GM18861 (cell line): ENCODE results near the gene LEMD2.

Source experiments
- ATAC-seq: cut with Tn5 transposase; IDR thresholded peaks from one replicate; pipeline ENCODE4 v1.9.1; 2021; ENCODE audit not compliant: unreplicated experiment

LEMD2 gene

DNA sequence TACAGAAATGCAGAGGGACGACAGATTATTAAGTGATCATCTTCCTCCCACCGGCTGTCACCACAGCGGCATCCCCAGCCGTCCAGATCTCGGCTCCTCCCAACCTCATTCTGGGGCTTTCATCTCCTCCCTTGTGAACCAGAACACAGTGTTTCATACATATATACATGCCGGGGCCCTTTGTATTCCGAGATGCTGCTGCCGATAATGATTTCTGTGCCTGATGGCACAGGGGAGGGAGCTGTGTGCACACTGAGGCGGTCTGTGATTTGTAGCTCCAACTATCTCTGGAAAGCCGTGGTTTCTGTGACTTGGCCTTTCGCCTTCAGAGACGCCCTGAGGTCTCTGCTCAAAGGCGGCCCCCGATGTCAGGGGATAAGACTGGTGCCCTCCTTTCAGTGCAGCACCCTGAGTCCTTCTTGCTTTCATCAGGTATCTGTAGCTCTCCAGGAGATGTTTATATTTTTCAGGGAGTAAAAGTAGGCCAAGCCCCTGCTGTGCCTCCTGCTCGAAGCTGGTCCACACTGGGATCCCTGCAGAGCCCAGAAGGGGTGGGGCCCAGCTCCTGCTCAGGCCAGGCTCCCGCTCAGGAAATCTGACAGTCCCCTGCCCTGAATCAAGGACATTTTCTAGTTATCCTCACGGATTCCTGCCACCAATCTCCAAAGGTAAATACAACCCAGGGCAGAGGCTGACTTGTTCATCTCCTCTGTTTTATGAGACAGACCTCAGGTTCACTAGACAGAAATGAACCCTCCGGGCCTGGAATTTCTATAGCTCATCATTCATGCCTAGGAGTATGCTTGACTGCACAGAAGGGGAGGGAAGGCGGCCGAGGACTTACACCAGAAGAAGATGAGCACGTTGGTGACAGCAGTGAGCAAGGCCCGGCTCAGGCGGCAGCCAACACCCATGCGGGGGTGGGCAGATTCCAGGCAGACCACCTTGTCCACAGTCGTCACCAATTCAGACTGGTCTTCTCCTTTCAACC lies 11.2 kb downstream of the LEMD2 start:
- no peak for ATAC-seq

DNA sequence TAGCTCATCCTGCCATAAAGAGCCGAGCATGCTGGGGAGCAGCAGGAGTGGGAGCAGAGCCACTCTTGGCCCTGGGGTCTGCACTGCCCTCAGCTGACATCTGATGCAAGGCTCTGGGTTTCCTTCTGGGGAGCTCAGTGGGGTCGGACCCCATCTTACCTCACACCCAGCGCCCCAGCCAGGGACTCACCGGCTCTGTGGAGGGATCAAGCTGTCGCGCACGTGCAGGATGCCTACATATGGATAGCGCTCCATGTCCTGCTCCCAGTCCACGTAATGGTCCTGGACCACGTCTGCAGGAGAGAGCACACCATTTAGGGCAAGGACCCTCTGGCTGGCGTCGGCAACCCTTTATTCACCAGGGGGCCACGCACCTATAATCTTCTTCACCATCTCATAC lies 12.2 kb downstream of the LEMD2 start:
- no peak for ATAC-seq

DNA sequence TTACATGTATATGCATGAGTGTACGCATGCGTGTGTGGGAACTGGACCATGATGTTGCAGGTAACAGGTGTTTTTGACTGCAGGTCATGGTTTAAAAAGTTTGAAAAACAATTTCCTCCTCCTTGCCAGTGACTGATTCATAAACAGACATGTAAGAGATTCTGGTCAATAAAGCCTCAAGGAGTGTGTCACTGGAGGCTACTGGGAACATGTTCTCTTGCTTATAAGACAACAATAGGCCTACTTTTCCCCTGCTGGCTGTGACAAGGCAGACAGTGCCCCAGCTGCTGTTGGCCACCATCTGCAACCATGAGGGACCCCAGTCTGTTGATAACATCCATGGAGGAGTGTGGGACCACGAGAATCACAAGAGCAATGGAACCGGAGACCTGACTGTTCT lies 12.7 kb downstream of the LEMD2 start:
- ATAC-seq = no peak

DNA sequence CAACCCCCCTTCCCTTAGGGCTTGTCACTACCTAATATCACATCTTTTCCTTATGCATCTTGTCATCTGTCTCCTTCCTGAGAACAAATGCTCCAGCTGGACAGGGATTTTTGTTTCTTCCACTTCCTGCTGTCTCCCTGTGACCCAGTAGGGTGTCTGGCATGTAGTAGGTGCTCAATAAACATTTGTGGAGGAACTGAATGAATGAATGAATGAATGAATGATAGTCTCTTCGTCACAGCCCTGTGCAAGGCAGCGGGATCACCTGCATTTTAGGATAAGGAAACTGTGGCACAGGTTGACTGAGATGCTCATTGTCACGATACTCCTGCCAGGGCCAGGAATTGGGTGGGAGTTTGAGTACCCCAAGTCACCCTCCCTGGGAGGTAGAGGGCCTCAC lies 14.2 kb downstream of the LEMD2 start:
- ATAC-seq = no peak

DNA sequence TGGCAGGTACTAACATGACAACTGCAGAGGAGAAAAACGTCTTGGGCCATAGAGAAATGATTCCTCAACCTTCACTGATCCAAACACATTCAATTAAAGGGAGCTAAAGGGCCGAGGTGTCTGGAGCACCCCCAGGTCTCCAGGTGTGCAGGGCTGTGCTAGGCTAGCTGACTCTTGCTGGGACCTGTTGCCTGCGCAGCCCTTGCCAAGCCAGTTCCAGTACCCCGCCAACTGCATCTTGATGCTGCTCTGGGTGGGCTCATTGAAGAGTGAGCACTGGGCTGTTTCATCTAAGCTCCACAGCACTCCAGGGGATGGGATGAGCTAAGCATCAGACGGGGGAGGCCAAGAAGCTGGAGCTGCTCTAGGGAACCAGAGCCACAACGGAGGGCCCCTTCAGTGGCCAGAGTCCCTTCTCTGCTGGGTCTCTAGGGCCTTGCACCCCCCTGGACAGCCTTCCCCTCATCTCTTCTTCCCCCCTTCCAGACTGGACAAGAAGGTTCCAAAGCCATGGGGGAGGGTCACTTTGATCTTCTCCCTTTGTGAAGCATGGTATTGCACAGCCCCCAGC lies 15.9 kb downstream of the LEMD2 start:
- no peak for ATAC-seq

DNA sequence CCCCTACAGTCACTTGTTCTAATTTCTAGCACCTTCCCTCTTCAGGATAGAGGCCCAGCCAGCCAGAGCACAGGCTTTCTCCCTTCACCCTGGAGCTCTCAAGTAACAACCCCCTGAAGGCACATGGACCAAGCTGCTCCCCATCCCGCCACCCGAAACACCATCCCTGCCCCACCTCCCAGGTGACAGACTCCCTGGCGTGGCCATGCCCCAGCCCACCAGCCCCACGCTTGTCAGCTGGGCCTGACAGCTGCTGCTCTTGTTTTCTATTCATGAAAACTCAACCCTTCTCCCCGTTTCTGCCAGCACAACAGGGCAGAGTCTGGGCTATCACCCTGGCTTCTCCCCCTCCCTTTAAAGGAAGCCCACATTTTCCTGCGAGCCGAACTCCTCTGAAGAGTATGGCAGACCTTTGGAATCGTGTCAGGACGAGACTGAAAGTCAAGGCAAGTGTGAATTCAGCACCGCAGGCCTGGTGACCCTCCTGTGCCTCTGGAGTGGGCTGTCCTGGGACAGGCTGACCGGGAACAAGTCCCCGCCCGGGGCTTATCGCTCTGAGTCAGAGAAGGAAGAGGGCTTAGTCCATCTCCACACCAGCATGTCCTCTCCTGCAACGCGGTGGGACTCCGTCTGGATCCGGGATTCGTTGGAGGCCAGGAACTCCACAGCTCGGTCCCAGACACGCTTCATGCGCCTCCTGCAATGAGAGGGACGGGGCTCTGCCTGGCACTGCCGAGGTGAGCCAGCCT lies 16.7 kb downstream of the LEMD2 start:
- no peak for ATAC-seq

DNA sequence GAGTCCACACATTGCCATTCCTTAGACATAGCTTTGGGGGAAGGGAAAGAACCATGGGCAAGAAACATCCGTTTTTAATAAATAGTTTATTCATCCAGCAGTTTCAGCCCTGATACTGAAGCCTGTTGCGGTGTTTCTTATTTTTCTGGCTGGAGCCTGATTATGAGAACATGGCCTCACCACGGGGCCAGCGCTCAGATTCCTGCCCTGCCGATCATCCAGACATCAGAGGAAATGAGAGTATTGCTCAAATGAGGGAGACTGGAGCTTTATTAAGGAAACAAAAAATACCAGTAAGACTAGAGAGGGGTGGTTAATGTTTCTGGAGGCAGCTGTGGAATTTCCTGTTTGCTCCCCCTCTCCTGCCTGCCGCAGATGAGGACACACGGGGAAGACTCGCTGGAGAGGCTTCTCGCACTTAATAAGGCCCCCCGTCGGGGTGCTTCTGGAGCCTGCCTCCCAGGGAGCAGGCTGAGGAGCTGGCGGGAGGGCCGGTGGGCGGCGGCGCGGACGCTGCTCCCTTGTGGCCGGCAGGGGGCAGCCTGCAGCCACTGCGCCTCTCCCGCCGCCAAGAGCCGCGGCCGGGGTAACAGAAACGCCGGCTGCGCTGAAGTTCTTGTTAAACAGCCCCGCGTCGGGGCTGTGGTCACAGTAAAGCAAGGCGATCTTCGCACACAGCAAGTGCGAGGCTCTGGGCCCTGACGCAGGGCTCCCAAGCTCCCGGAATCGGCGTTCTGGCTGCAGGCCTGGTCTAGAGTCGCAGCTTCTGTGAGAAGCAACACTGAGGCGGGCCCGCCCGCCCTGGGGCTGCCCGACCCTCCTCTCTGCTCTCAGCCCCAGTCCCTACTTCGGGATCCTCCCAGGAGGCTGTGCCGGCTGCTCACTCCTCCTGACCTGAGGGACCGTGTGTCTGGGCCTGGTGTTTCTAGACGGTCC lies 17.5 kb downstream of the LEMD2 start:
- ATAC-seq = no peak

DNA sequence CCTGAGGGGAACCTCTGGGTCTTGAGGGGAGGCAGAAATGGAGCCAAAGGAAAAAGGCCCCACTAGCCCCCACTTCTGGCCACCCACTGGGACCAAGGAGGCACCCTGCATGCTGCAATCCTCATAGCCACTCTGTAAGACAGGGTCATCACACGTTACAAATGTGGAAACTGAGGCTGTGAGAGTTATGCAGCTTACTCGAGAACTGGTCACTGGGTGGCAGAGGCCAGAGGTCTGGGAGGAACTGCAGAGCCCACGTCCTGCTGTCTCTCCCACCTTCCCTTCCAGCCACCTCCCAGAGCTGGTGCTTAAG lies 18.1 kb downstream of the LEMD2 start:
- no peak for ATAC-seq

DNA sequence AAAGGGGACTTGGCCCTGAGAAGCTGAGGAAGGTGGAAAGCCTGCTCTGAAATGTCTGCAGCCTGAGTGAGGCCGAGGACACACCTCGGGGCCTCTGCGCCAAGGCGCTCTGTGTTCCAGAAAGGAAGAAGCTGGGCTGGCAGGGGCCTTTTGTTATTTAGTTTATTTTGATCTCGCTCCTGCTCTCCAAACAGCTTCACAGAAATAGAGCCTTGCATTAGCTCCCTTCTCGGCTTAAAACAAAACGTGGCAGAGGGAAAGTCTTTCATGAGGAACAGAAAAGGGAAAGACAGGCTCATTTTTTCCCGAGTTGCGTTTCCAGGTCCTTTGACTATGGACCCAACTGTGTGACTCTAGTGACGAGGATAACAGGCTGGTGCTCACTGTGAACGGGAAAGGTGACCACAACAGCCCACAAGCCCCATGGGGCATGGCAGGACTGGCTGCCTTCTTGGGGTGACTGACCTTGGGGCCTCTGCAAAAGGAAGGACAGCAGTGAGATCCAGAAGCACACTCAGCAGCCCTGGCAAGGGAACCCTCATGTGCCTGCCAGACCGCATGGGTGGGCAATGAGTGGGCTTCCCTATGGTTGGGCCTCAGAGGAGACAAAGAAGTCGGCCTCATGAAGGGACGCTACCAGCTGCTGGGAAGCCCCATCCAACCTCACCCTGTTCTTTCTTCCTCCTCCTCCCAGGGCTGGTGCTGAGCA lies 18.7 kb downstream of the LEMD2 start:
- ATAC-seq = no peak

DNA sequence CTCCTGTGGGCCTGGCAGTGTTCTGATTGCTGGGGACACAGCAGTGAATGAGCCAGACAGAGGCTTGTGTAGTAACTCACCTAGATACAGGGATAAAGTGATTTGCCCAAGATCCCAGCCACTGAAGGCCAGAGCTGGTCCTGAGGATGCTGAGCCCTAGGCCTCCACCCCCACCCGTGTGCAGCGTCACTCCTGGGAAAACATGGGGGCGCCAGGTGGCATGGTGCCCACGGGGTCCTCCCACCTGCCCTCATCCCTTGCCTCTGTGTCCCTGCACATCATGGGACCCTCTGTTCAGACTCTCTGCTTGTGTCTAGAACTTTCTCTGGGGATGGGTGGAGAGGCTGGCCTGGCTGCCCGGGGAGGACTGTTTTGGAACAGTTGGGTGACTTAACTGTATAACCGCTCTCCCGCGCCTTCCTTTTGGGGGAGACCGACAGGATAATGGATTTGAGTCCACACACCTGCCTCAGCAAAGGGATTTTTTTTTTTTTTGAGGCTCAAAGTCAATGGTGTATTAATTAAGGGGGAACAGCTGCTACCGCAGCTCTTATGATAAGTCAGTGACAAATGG lies 19.6 kb downstream of the LEMD2 start:
- no peak for ATAC-seq

DNA sequence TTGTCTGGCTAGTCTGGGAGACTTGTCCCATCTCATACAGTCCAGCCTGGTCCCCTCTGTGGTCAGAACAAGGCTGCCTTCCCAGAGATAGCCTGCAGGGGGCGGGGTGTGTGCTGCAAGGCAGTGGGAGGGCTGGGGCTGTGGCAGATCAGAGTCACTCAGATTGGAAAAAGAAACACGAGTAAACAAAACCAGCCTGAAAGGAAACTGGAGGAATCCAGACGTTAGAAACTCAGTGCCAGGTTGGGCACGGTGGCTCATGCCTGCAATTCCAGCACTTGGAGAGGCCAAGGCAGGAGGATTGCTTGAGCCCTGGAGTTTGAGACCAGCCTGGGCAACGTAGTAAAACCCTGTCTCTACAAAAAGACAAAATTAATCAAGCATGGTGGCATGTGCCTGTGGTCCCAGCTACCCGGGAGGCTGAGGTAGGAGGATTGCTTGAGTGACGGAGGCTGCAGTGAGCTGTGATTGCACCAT lies 20.2 kb downstream of the LEMD2 start:
- no peak for ATAC-seq

DNA sequence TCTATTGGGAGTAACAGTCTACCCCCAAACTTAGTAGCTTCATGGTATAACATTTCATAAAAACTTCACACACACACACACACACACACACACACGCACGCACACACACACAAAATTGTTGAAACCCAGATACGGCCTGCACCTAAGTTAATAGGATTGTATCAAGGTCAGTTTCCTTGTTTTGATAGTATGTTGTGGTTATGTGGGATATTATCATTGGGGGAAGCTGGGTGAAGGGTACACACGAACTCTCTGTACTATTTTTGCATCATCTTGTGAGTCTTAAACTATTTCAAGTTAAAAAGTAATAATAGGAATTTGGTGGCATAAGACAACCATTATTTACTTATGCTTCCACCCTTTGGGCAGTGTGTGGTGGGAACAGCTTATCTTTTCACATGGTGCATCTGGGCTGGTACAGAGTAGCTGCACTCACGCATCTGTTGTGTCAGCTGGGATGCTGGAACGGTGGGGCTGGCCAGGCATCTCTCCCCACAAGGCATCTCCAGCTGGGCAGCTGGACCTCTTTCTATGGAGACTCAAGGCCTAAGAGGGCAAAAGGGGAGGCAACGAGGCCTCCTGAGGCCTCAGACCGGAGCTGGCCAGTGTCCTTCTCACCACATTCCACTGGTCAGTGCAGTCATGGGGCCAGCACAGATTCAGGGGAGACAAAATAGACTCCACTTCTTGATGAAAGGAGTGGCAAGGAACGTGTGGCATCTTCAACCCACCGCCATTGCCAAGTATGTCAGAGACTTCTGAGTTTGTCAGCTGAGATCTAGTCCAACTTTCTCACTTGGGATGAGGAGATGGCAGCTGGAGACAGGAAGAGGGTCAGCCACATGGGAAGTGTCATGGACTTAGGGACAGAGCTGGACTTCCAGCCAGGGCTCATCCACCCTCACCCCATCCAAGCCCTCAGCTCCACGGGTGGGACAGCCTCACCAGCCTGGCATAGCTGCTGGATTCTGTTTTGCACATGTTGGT lies 21.7 kb downstream of the LEMD2 start:
- ATAC-seq = no peak

DNA sequence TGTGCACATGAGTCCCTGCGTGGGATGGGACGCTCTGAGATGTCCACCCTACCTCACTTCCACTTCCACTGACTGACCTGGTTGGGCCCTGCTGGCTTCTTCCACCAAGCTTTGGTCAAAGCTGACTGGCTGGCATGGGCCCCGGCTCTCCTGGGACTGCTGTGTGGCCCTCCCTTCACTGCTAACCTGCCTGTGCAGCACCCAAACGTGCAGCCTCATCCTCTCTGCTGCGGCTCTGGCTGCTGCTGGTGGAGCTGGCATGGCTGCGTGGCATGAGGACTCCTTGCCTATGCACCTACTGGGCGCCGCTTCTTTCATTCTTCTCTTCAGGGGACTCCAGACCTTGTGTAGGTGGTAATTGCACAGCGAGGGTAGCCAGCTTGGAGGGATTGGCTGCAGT lies 23.6 kb downstream of the LEMD2 start:
- ATAC-seq = no peak

DNA sequence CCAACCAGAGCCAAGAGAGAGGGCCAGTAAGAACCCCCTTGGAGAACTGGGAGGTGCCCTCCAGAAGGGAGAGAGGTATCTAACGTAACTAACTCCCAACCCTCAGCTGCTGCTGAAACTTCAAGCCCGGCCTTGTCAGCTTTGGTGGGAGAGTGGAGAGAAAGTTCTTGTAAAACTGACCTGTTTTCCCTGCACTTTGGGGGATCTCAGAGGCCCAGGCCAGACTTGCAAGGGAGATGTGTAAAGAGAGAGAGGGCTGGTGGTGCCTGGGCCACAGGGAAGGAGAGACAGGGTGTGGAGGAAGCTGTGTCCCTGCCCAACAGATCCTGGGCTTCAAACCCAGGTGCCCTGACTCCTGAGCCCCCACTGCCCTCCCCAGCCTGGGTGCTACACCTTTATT lies 24.9 kb downstream of the LEMD2 start:
- no peak for ATAC-seq

DNA sequence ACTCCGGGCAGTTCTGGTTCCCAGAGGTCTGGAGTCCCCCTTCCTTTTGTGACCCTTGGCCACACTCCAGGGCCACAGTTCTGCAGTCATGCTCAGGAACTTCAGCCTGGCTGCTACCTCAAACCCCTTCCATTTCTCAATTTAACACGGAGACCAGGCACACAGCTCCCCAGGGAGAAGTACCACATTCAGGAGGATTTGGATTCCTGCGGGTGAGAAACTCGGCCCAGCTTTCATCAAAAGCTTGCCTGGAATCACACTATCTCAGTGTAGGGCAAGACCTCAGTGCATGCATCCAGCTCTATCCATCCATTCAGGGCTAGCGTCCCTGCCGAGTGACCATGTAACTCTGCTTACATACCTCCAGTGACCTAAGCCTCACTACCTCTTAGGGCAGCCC lies 25.4 kb downstream of the LEMD2 start:
- ATAC-seq = no peak

DNA sequence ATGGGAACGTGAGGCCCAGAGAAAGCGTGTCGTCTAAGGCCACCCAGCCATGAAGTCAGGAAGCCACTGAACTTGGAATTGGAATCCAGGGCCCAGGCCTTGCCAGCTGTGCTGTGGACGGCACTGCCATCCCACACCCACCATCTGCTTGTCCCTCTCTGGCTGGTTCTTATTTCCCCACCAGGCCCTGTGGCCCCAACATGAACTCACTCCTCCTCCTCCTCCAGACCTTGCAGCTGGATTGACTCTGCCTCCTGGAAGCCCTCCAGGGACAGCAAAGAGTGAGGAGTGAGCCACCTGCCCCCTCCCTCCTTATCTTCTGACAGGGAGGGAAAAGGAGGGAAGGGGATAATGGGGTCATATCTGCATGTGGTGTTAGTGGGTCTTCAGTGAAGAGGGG lies 26.2 kb downstream of the LEMD2 start:
- no peak for ATAC-seq

DNA sequence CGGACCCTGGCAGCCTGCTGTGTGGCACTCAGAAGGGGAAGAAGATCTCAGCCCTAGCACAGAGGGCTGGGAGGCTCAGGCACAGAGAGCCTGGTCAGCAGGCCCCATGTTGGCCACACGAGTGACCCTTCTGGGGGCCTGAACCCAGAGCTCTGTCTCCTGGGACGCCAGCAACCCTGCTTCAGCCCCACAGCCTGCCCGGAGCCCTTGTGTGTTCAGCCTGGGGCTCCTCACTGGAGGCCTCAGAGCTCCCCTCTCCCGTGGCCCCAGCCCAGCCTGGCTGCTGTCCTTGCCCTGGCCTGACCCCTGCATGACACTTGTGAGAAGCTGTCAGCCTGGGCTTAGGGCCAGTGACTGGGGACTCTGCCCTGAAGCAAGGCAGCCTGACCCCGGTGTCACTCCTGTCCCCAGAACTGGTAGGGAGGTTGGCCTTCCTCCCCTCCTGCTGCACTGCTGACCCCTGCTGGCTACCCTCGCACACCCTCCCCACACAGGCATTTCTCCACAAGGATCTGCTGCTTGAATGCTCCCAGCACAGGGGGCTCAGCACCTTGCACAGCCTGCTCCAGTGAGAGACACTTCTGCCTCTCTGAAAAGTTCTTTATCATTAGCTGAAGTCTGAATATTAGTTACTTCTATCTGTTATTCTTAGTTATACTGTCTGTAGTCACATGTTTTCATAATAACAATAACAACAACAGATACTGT lies 26.9 kb downstream of the LEMD2 start:
- no peak for ATAC-seq

DNA sequence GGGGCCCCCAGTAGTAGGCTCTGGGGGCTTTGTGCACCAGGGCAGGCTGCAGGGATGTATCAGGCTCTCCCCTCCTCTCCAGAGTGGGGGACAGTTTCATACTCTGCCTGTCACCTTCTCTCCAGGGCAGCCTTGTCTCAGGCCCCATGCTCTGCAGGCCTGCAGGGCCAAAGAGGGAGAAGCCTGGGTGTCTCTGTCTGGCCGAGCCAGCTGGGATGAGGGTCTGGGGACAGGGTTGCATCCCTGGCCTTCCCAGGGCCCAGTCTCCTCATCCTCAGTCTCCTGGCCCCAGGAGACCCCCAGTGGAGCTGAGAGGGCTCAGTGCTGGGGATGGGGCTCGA lies 27.4 kb downstream of the LEMD2 start:
- ATAC-seq = no peak
